Fibroblast of skin of back (primary cell): ENCODE data around the gene TP63.
A peak's percentile ranks its signal among the peaks of the same experiment; 100 is the strongest.
"Not testable (repeated sequence)": the region's sequence is repeated elsewhere in the genome, so short reads cannot be mapped to it uniquely, and the experiment has no call there.

Experiments used
- DNase-seq: peaks from one replicate; pipeline ENCODE4 v3.0.0-alpha.2; 2013

TP63 gene

GRCh38 chr3:189626286-189626685, 4.9 kb upstream of the TP63 start:
- no peak for DNase-seq

GRCh38 chr3:189629803-189630455, 1.3 kb upstream of the TP63 start:
- DNase-seq, result no peak

DNA sequence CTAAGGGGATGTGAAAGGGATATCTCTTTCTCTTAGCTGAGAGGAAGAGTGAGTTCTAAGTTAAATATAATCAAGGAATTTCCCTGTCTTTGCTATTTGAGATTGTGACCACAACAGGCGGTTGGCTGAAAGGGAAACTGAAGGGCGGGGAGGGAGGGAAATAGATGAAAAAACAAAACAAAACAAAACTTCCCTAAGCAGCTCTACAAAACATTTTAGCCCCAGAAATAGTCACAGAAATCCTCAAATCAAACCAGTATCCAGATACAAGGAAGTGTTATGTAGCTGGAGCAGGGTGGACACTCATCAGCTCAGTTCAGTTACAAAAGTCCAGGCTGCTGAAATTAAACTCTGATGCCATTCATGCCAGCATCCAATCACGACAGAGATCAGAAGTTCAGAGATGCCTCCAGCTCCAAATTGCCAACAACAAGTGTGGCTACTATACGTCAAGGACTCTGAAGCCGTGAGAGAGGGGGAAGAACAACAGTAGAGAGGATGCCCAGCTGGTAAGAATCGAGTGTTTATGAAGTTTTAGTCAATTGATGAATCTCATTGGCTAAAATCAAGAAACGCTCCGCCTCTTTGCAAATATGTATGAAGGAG, 319 bp upstream of the TP63 start:
- peak; percentile 9 for DNase-seq

DNA sequence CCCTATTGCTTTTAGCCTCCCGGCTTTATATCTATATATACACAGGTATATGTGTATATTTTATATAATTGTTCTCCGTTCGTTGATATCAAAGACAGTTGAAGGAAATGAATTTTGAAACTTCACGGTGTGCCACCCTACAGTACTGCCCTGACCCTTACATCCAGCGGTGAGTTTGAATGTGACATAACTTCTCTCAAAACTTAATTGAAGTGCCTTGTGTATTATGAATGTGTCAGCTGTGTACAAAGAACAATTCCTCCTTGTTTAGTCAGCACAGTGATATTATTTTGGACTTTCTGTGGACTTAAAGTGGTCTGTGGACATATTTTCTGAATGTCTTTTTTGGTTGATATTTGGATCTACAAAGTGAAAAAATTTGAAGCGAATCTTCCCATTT, 220 bp downstream of the TP63 start:
- no peak for DNase-seq

DNA sequence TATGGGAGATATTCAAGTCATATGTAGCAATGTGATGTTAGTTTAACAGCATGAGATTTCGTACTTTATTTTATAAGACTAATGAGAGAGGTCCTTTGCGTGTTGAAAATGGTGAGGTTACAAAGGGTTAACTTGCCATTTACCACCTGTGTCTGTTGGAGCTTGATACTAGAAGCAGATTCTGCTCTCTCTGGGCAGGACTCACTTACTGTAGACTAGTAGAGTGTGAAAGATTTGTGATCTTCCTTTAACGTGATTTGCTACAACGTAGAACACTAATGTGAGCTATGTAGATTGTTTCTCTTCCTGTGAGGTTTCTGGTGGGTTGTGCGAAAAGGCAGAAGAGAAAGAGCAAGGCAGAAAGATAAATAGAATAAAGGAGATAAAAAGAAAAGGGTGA, 1.1 kb downstream of the TP63 start:
- DNase-seq, result no peak

DNA sequence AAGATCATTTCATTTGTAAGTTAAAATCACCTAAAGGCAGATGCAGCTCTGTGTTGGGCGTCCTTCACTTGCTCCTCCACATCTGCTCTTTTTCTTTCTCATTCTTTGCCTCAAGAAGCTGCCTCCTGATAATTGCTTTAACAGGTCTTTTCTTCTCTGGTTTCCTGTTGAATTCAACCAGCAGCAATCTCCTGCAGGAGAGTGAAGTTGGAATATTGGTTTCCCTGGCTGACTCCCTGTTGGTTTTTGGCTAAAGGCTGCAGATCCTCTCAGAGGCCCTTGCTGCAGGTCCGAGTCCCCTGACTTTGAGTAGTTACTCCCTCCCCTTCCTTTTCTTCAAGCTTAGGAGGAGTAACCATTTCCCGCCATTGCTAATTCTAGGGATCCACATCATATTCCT, 4.2 kb downstream of the TP63 start:
- DNase-seq, result no peak

DNA sequence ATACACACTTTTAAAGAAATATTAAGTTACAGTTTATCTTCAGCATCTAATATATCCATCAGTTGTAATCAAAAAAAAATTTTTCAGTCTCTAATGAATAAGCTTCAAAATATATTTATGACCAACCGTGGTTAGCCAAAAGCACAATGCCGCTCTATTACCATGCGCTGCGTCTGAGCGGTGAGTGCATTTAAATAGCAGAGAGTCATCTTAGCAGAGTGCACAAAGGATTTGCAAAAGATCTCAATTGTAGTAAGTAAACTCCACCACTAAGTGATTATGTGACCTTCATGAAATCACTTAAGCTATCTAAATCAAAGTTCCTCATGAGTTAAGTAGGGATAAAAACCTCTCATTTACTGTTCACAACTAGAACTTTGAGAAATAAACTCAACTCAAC, 4.9 kb downstream of the TP63 start:
- no peak for DNase-seq

- no peak for DNase-seq
Measured at GRCh38 chr3:189637750-189638149, 6.6 kb downstream of the TP63 start.

DNA sequence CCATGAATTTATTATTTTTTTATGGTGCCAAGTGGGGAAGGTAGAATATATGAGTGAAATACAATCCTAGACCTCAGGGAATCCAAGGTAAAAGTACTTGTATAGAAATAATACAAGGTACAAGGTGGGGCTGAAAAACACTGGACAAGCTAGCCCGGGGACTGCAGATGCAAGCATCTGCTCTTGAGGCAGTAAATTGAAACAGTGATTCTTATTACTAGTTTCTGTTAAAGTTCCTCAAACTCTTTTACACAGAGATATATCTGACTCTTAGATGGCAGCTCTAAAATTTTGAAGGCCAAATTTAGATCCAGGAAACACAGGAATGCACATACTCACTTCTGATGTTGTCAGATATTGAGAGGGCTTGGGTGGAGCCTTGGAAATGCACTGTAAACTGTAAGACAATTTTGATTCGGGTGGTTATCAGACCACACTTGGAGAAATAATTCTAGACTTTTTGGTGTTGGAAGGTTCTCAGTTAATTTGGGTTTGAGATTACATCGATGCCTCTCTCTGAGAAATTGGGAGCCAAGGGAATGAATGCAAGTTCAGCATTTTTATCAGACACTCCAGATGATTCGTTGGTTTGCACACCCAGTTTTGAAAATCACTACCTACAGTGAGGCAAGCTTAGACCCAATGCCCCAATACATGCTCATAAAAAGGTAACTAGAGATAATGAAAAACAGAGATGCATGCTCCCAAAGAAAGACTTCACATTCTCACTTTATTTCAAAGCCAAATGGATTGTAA, 7.3 kb downstream of the TP63 start:
- DNase-seq, result no peak

DNA sequence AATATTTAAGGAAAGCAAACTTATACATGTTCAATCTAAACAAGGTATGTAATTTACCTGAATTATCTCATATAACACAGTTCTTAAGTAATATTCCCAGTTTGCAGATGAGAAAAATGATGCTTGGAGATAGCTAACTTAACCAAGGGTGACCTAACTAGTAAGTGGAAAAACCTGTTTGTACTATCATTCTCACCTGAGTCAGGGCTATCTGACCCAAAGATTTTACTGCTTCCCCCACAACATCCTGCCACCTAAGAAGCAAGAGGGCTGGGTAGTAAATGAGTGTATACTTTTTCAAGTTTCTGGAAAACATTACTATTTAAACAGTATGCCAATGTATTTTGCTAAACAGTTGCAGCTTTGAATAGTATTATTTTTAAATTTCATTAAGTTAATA, 10.6 kb downstream of the TP63 start:
- DNase-seq, result no peak

DNA sequence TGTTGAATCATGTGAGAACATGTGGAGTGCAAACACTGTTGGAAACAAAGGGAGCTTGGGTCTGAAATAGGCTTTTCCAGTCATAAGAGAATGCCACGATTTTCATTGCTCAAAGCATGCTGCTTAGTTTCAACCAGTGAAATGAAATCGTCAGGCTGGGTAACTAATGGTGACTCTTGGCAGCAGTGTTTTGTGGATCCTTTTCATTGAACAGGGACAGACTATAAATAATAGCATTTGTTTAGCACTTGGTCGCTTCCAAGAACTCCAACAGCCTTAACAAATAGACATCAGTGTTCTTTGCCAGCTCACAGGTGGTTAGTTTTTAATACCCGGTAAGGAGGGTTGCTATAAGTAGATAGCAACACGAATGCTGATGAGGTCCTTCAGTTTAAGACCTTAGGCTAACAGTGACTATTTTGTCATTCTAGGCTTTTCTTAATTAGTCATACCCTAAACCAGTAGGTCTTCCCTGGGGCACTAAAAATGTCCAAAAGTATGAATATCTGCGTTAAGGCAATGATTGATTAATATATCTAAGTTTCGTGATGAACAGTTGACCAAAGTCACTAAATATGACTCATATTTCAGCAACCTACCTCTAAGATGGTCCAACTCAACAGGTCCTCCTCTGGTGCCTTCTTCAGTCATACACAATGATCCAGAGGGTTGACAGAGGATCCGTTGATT, 15.8 kb downstream of the TP63 start:
- no peak for DNase-seq

- DNase-seq, result peak; percentile 14
Measured at GRCh38 chr3:189652042-189652441, 20.9 kb downstream of the TP63 start.

DNA sequence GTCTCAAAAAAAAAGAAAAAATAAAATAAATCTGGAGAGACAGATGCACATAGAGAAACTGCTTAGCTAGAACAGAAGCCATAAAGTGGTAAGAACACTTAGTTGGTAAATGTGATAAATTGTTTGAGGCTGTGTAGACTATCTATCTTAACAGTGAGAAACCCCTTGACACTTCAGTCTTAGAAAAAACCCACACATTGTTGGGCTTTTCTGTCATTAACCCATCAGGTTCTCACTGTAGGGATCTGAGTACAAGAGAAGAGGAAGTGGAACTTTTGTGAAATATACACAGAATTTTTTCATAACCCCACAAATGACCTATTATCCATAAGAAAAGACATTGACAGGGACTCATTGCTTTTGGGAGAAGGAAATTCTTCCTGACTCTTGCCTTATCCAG, 24.4 kb downstream of the TP63 start:
- DNase-seq, result no peak

GRCh38 chr3:189659571-189659970, 28.4 kb downstream of the TP63 start:
- DNase-seq, result peak; percentile 39

- DNase-seq, result peak; percentile 97
Measured at GRCh38 chr3:189664311-189664710, 33.1 kb downstream of the TP63 start.

- DNase-seq, result not testable (repeated sequence)
Measured at GRCh38 chr3:189672346-189672745, 41.2 kb downstream of the TP63 start.

DNA sequence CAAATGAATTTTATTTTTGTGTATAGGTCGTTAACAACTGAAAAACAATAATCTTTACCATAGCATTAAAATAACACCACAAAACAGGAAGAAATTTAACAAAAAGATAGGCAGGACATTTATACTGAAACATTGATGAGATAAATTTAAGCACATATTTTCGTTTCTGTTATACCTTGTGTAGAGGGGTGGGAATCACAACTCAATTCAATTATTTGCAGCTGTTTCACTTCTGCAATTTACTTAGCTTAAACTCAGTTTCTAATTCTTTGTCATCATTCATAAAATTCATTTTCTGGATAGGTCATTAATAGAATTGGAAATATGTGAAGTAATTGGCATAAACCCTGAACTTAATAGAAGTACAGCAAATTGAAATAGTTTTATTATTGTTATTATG, 42.3 kb downstream of the TP63 start:
- DNase-seq, result no peak

DNA sequence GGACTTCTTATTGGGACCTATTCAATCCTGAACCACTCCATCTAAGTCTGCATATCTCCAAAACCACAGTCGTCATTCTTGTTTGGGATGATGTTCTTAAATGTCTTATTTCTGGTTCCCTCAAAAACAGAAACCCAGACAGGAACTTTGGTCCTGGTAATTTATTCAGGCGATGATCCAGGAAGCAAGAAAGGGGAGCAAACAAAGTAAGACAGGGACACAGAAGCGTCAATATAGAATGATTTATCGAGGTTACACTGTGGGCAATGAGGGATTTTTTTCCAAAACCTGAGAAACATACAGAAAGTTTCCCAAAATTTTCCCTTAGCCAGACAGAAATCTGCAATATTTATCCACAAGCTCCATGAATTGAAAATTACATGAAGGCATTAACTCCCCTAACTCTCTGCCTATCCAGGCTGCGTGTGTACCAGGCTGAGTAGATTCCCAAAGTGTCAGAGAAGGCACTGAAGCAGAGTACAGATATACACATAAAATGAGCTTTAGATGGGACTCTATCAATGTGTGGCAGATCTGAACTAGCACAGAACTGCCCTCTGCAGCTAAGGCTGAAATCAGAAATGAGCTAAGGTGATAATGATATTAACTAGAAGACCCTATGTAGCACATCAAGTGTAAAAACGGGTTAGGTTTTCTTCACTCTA, 43.2 kb downstream of the TP63 start:
- DNase-seq, result no peak

GRCh38 chr3:189677667-189678066, 46.5 kb downstream of the TP63 start:
- no peak for DNase-seq

DNA sequence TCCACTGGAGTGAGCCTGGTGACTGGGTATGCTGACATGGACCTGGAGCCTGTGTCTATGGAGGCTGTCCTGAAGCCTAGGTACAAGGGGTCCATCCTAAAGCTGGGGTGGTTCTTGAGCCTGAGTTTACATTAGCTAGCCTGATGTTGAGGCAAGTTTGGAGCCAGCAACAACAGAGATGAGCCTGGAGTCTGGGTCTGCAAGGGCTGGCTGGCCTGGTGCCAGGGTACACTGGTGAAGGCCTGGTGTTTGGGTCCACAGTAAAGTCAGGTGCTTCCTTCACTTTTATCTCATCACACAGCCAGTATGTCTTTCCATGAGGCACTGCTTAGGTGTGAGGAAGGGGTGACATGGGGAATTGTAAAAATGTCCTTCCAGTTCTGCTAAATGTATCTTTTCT, 49.5 kb downstream of the TP63 start:
- no peak for DNase-seq

DNA sequence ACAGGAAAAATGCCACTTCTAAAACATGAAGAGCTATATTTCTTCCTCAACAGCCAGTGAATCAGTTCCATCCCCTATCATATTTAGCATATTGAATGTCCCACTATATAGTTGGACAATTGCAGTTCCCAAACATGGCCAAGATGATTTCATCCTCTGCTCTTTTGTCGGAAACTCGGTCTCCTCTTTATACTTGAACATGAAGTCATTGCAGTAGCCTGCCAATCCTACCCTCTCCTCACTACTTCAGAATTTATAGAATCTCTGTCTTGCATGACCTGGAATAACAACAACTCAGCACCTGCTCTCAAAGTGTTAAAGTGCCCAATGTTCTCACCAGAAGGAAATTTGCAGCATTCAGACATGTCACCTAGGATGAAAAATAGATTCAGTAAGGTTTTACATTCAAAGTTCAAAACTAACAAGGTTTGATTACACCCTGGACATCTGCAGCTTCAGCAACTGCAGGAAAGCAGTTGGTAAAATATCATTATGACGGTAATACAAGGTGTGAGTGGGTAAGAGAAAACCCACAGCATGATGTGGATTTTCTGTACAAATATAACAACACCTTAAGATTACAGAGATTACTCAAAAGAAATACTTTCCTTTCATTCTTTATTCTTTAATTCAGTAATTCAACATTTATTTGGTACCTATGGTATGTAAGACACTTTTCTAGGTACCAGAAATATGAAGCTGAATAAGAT, 52.5 kb downstream of the TP63 start:
- peak; percentile 15 for DNase-seq

DNA sequence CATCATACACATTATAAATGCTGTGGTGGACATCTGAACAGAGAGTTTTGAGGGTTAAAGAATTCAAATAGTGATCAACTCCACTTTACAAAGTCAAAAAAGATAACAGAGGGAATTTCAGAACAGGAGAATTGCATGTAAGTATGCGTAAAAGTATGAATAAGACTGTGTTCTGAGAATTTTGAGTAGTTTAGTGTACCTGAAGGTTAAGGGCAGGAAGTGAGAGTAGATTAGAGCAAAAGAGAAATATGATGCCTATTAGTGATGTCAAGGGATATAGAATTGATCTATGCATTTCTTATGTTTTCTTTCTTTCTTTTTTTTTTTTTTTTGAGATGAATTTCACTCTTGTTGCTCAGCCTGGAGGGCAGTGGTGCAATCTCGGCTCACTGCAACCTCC, 53.1 kb downstream of the TP63 start:
- no peak for DNase-seq
